HG03175 (cell line): Measurements from ENCODE around the gene POLR1D.

Source experiments
- ATAC-seq: cut with Tn5 transposase; IDR thresholded peaks from one replicate; pipeline ENCODE4 v1.9.1; 2021; ENCODE audit warnings: mild to moderate bottlenecking, moderate library complexity; ENCODE audit not compliant: unreplicated experiment

POLR1D gene

GRCh38 chr13:27637289-27637626 lies 15.6 kb downstream of the POLR1D start:
- no peak for ATAC-seq

- no peak for ATAC-seq
Observed at GRCh38 chr13:27638001-27638400, 16.3 kb downstream of the POLR1D start.

GRCh38 chr13:27638521-27638920 lies 16.8 kb downstream of the POLR1D start:
- ATAC-seq: no peak

- ATAC-seq: no peak
Observed at GRCh38 chr13:27639186-27639585, 17.5 kb downstream of the POLR1D start.

- ATAC-seq: no peak
Observed at GRCh38 chr13:27641711-27642502, 20.2 kb downstream of the POLR1D start.

GRCh38 chr13:27643334-27644132 lies 21.8 kb downstream of the POLR1D start:
- ATAC-seq: no peak

GRCh38 chr13:27644302-27644701 lies 22.6 kb downstream of the POLR1D start:
- no peak for ATAC-seq

GRCh38 chr13:27650312-27650711 lies 28.6 kb downstream of the POLR1D start:
- ATAC-seq: no peak

GRCh38 chr13:27654059-27654458 lies 32.4 kb downstream of the POLR1D start:
- ATAC-seq: no peak

GRCh38 chr13:27654816-27655215 lies 33.1 kb downstream of the POLR1D start:
- ATAC-seq: no peak

- ATAC-seq: no peak
Observed at GRCh38 chr13:27657724-27658123, 36.0 kb downstream of the POLR1D start.

GRCh38 chr13:27658546-27658945 lies 36.9 kb downstream of the POLR1D start:
- no peak for ATAC-seq

GRCh38 chr13:27659145-27659865 lies 37.6 kb downstream of the POLR1D start:
- ATAC-seq: no peak

- no peak for ATAC-seq
Observed at GRCh38 chr13:27660511-27660910, 38.8 kb downstream of the POLR1D start.

GRCh38 chr13:27661017-27661416 lies 39.3 kb downstream of the POLR1D start:
- no peak for ATAC-seq

- no peak for ATAC-seq
Observed at GRCh38 chr13:27662738-27663470, 41.2 kb downstream of the POLR1D start.

GRCh38 chr13:27663947-27664346 lies 42.3 kb downstream of the POLR1D start:
- no peak for ATAC-seq

- ATAC-seq: no peak
Observed at GRCh38 chr13:27665333-27665732, 43.6 kb downstream of the POLR1D start.

- ATAC-seq: no peak
Observed at GRCh38 chr13:27665761-27666160, 44.1 kb downstream of the POLR1D start.

GRCh38 chr13:27666951-27667350 lies 45.3 kb downstream of the POLR1D start:
- no peak for ATAC-seq

GRCh38 chr13:27667946-27668345 lies 46.3 kb downstream of the POLR1D start:
- no peak for ATAC-seq
